Calu3 (cell line): Measurements from ENCODE around the gene EVA1B. TPM values are rescaled to one million over a fixed set of nuclear protein-coding genes. Genes with fewer than 3 reads are reported as not detected.

ENCODE experiments used
- BruUV-seq: library from RNA; stranded (reverse); fragments of 400-500 nt; replicated peaks from 2 replicates; lab custom pipeline; 2021; lab: Mats Ljungman, UMichigan
- CTCF ChIA-PET: fragments of 300-600 bp; sonication (Branson Sonifier 250); formaldehyde crosslinking; loops from one replicate; lab custom pipeline; 2022; ENCODE audit warnings: antibody characterized with exemption; lab: Charles Lee
- DNase-seq: peaks from one replicate; pipeline ENCODE4 v3.0.0; 2022
- H3K27ac Mint-ChIP-seq: one replicate; pipeline ENCODE4 v1.8.0; 2022; ENCODE audit warnings: mixed read lengths; ENCODE audit not compliant: unreplicated experiment
- H3K27me3 Mint-ChIP-seq: one replicate; pipeline ENCODE4 v1.8.0; 2022; ENCODE audit warnings: mixed read lengths; ENCODE audit not compliant: unreplicated experiment
- H3K36me3 Mint-ChIP-seq: one replicate; pipeline ENCODE4 v1.8.0; 2022; ENCODE audit warnings: mild to moderate bottlenecking, moderate library complexity, mixed read lengths; ENCODE audit not compliant: insufficient read depth, unreplicated experiment
- H3K4me1 Mint-ChIP-seq: one replicate; pipeline ENCODE4 v1.8.0; 2022; ENCODE audit warnings: mild to moderate bottlenecking, low read depth, mixed read lengths; ENCODE audit not compliant: unreplicated experiment
- H3K4me3 Mint-ChIP-seq: one replicate; pipeline ENCODE4 v1.8.0; 2022; ENCODE audit warnings: mild to moderate bottlenecking, low read depth, moderate library complexity, mixed read lengths; ENCODE audit not compliant: unreplicated experiment
- H3K9me3 Mint-ChIP-seq: one replicate; pipeline ENCODE4 v1.8.0; 2022; ENCODE audit warnings: low read depth, mixed read lengths; ENCODE audit not compliant: unreplicated experiment
- intact Hi-C: fragments of 100-400 bp; cut with micrococcal nuclease; formaldehyde crosslinking; loops from one replicate; pipeline ENCODE4 v1.10.0; 2022; ENCODE audit not compliant: unreplicated experiment
- total RNA-seq: library from RNA; stranded (reverse); gene quantifications from 2 replicates; pipeline ENCODE4 v1.2.3, GENCODE V29; 2022
- TF ChIP-seq, protein P1 (sequence below): fragments of 200-600 bp; IDR thresholded peaks from one replicate; pipeline ENCODE4 v1.8.0; 2022; ENCODE audit warnings: antibody characterized with exemption; ENCODE audit not compliant: unreplicated experiment

Gene EVA1B
- total RNA-seq, 1 experiment from 2014 or later = 11.2 TPM

DNA sequence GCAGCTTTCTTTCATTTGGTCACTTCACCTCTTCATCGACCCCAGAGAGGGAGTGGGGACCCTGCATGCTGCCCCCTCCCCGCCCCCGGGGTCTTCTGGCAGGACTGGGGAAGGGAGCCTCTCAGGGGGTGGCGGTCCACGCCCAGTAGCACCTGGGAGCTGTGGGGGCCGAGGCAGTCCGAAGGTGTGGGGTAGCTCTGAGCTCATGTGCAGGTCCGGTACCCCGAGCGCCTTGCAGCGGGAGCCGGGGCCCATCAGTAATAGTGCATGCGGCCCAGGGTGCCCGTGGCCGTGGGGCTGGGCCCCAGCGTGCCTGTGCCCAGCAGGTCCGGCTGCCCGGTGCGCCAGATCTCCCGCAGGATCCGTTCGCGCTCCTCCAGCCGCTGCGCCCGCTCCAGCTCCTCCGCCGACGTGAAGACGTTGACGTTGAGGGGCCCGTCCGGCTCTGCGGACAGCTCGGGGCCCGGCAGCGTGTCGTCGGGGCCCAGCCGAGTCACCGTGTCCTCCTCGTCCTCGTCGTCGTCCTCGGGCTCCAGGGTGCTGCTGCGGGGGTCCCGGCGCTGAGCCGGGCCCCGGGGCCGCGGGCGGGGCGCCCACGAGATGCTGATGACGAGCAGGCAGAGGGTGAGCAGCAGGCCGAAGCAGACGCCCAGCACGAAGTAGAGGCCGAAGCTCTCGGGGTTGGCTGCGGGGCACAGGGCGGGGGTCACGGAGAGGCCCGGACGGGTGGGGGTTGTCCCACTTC is 1.2 kb downstream of the EVA1B start:
- H3K27me3 Mint-ChIP-seq = no peaks in the 10 kb centered on the region
- peaks cover 51% of the 10 kb centered on the region for H3K36me3 Mint-ChIP-seq
- no peaks in the 10 kb centered on the region for H3K9me3 Mint-ChIP-seq
- CTCF ChIA-PET = no interaction called here
- DNase-seq = no peak
- H3K4me1 Mint-ChIP-seq = peaks cover 14% of the 10 kb centered on the region
- BruUV-seq = no TSS peak
- H3K4me3 Mint-ChIP-seq = peak overlapping the region; percentile 76
- TF ChIP-seq, protein P1, sequence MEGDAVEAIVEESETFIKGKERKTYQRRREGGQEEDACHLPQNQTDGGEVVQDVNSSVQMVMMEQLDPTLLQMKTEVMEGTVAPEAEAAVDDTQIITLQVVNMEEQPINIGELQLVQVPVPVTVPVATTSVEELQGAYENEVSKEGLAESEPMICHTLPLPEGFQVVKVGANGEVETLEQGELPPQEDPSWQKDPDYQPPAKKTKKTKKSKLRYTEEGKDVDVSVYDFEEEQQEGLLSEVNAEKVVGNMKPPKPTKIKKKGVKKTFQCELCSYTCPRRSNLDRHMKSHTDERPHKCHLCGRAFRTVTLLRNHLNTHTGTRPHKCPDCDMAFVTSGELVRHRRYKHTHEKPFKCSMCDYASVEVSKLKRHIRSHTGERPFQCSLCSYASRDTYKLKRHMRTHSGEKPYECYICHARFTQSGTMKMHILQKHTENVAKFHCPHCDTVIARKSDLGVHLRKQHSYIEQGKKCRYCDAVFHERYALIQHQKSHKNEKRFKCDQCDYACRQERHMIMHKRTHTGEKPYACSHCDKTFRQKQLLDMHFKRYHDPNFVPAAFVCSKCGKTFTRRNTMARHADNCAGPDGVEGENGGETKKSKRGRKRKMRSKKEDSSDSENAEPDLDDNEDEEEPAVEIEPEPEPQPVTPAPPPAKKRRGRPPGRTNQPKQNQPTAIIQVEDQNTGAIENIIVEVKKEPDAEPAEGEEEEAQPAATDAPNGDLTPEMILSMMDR = no peak
- H3K27ac Mint-ChIP-seq = peak overlapping the region; percentile 42
- intact Hi-C loops = no loop called here

DNA sequence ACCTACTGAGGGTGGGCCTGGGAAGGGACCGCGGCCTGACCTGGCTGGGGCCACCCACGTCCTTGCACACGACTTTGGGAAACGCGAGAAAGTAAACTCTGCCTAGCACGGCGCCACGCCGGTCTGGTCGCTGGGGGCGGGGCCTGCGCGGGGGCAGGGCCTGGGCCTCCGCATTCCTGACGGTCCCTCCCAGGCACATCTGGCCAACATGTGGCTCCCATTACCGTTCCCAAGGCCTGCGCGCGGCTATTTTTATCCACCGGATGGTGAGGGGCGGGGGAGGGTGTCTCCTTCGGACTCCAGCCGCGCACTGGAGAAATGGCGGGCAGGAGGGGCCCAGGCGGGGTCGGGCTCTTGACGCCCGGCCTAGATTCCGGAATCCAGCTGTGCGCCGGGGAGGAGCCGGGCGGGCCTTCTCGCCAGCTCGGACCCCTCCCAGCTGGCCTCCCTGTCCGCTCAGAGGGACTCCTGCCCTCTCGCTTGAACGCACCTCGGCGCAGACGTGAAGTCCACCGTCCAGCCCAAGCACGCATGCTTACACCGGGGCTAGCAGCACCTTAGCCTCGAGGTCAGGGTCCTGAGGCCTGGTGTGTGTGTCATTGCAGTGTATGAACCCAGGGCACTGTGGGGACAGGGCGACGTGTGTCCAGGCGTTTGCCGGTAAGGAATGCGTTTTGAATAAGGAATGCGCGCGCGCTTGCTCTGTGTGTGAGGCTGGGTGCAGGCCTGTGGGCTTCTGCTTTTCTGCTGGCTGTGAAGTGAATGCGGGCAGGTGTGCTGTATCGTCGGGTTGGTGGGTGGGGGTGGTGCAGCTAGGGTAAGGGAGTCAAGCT is 2.1 kb downstream of the EVA1B start:
- Mint-ChIP-seq H3K4me3 (peak overlapping the region; percentile 21), H3K27ac (peak overlapping the region; percentile 42), H3K27me3 (no peaks in the 10 kb centered on the region), H3K36me3 (peaks cover 45% of the 10 kb centered on the region), H3K9me3 (no peaks in the 10 kb centered on the region), H3K4me1 (peaks cover 5% of the 10 kb centered on the region)
- no peak for DNase-seq
- TF ChIP-seq, protein P1 = no peak
- intact Hi-C loops = no loop called here
- BruUV-seq = no TSS peak
- CTCF ChIA-PET = no interaction called here

DNA sequence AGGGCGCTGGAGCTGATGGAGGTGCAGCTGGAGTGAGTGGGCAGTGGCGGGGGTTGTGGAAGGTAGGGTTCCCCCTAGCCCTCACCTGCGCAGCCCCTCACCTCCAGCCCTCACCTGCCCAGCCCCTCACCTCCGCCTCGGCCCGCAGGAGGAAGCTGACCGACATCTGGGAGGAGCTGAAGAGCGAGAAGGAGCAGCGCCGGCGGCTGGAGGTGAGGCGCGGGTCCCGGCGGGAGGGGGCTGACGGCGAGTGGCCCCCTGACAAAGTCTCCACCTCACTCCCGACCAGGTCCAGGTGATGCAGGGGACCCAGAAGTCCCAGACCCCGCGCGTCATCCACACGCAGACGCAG is 2.7 kb downstream of the EVA1B start:
- CTCF ChIA-PET = no interaction called here
- peaks cover 39% of the 10 kb centered on the region for H3K36me3 Mint-ChIP-seq
- intact Hi-C loops = no loop called here
- TF ChIP-seq, protein P1 = no peak
- no peak overlapping the region for H3K27ac Mint-ChIP-seq
- H3K9me3 Mint-ChIP-seq = no peaks in the 10 kb centered on the region
- no peaks in the 10 kb centered on the region for H3K4me1 Mint-ChIP-seq
- TSS peak; percentile 11 for BruUV-seq
- no peaks in the 10 kb centered on the region for H3K27me3 Mint-ChIP-seq
- no peak for DNase-seq
- no peak overlapping the region for H3K4me3 Mint-ChIP-seq

- intact Hi-C loops = no loop called here
- H3K9me3 Mint-ChIP-seq = no peaks in the 10 kb centered on the region
- H3K27me3 Mint-ChIP-seq = no peaks in the 10 kb centered on the region
- no peak for DNase-seq
- CTCF ChIA-PET = no interaction called here
- no TSS peak for BruUV-seq
- H3K4me3 Mint-ChIP-seq = no peak overlapping the region
- H3K36me3 Mint-ChIP-seq = peaks cover 35% of the 10 kb centered on the region
- H3K27ac Mint-ChIP-seq = no peak overlapping the region
- TF ChIP-seq, protein P1 = no peak
- H3K4me1 Mint-ChIP-seq = no peaks in the 10 kb centered on the region
Measured at GRCh38 chr1:36320291-36320761, 3.1 kb downstream of the EVA1B start.
